ENCODE measurements around the gene CISD2.
A peak's percentile ranks its signal among the peaks of the same experiment; 100 is the strongest.
"Not testable (repeated sequence)": the region's sequence is repeated elsewhere in the genome, so short reads cannot be mapped to it uniquely, and the experiment has no call there.

CISD2 gene, protein sequence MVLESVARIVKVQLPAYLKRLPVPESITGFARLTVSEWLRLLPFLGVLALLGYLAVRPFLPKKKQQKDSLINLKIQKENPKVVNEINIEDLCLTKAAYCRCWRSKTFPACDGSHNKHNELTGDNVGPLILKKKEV

DNA sequence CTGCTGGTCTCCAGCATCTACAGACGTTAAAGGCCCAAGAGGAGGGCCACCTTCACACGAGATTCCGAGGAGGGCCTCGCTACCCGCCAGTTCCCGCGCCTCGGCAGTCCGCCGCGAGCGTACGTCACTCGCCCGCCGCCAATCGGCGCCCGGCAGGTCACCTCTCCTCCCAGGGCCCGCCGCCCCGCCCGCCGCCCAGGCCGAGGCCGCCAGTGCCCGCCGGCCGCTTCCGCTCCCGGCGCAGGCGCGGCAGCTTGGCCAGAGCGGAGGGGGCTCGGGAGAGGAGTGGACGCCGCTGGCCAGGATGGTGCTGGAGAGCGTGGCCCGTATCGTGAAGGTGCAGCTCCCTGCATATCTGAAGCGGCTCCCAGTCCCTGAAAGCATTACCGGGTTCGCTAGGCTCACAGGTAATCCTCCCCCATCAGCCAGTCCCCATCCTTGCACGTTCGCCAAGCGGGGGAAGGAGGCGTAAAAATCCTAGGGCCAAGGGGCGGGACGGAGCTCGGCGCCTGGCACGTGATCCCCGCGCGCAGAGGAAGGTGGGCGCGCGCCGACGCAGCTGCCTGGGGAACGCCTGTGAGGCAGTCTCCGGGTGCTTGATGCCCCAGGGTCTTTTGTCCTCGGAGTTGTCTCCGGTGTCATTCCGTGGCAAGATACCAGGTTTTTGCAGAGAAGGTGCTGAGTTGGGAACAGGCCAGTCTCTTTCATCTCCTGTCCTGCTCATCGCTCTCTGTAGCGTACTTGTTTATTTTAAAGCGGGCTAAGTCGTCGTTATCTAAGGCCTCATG lies at the start of gene CISD2:
TSS of gene CISD2 (plus strand) at position 212 of the 788 bp plus-strand sequence. CDS start at position 305, 93 bp downstream.
- DNase-seq, result peak; percentile 84

DNA sequence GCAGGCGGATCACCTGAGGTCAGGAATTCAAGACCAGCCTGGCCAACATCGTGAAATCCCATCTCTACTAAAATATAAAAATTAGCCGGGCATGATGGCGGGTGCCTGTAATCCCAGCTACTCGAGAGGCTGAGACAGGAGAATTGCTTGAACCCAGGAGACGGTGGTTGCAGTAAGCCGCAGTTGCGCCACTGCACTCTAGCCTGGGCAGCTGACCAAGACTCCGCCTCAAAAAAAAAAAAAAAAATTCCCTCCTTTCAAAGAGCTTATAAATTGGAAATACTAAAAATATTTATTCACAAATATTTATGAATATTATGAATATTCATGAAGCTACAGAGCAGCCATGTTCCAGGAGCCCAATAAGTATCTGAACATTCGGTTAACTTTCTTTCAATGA lies 49.7 kb upstream of the CISD2 start:
- not testable (repeated sequence) for DNase-seq

DNA sequence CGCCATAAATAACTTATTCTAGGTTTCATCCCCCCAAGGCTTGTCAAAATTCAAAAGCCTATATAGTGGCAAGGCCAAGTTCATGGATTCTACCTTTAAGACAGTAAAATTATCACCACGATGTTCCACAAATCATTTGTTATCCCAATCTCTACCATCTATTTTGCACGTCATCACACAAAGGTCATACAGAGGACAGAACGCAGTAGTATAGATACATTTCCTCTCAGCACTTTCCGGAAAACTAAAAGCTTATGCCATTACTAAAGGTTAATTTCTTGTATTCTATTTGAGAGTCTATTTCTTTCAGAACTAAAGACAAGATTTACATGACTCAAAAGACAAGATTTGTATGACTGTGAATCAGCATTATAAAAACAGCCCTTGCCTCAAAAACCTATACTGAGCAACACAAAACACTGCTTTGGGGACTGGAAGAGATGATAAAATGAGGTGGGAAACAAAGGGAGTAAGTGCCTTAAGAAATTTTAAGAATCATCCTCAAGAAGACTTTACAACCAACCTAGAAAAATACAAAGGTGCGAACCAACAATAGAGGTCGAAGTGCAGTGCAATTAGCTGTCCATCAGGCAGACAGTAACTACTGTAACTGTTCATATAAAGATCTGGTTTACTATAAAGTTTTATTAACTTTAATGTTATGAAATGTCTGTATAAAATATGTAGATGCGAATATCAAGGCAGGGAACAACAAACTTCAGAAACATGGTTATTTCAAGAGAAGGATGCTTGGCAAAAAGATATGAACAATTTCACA lies 49.0 kb upstream of the CISD2 start:
- DNase-seq, result no peak

DNA sequence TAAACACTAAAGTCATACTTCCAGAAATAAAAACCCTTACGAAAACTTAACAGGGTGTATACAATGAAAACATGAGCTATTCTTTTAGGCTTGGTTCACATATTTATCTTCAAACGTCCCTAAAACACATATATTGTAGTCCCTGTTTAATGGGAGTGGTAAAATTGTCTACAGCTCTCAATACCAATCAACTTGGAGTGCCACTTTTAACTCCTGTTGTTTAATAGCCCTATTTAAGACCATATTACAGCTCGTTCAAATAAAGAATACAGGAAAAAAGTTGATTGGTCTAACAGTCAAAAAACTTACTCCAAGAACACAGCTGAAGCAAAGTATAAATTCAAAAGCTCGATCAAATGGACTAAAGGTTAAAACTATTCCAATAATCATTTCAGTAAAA lies 45.3 kb upstream of the CISD2 start:
- DNase-seq, result no peak

DNA sequence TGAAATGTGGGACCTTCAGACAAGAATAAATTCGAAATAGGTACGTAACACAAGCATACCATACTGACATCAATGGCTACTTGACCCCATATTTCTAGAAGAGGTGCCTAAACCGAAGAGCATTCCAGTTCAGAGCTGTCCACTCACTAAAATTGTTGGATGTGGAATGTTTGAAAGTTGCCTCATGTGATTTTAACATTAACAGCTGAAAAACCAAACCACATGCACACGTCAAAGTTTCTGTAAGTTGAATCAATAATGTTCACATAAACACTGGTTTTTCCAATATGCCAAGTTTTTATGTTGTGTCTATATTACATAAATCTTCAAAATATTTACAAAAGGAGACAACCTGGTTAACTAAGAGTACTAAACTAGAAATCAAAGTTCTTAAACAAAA lies 44.9 kb upstream of the CISD2 start:
- no peak for DNase-seq

DNA sequence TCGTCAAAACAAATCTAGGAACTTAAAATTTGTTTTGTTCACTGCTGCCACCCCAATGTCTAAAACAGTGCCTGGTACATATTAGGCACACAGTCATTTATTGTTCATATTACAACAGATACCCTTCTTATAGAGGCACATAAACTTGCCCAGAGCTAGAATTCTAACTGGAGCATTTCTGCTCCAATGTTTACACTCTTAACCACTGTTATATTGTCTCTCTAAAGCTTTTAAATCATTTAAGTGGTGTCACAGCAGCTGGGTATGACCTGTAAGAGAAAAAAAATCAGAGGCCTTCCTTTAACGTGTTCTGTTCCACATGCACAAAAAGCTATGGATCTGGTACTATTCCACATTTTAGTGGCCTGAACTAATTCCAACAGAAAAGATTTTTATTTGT lies 44.4 kb upstream of the CISD2 start:
- DNase-seq, result peak; percentile 6

DNA sequence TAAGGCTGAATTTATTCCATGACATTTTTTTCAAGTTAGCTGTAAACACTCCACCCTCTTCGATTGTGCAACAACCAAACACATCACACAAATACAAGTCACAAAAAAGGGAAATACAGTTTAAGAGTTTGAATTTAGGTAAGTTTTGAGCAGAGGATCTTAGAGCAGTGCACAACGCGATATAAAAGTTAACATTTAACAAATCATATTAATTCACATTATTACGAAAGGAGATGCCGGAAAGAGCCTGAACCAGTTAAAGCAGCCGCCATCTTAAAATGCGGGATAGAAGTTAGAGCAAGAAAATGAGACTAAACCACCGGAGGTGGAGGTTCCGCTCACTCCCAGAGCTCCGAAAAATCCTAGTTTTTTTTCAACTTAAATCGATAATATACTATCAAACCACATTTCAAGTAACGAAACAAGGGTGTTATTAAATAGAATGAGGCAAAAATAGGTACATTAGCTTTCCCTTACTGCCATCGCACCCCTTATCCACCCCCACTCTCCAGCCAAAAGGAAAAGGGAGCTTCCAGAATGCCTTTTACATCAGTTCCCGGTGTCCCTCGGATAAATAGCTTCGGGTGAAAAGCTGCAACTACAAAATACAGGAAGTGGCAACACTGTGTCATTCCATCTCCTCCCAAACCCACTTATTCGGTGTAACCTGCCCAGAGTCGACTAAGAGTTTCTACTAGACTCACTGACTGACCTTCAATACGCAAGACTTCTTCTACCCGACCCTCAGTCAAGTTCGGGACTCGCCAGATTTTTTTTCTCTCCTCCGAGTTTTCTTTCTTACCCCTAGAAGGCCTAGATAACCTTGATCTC lies 43.3 kb upstream of the CISD2 start:
- peak; percentile 8 for DNase-seq

DNA sequence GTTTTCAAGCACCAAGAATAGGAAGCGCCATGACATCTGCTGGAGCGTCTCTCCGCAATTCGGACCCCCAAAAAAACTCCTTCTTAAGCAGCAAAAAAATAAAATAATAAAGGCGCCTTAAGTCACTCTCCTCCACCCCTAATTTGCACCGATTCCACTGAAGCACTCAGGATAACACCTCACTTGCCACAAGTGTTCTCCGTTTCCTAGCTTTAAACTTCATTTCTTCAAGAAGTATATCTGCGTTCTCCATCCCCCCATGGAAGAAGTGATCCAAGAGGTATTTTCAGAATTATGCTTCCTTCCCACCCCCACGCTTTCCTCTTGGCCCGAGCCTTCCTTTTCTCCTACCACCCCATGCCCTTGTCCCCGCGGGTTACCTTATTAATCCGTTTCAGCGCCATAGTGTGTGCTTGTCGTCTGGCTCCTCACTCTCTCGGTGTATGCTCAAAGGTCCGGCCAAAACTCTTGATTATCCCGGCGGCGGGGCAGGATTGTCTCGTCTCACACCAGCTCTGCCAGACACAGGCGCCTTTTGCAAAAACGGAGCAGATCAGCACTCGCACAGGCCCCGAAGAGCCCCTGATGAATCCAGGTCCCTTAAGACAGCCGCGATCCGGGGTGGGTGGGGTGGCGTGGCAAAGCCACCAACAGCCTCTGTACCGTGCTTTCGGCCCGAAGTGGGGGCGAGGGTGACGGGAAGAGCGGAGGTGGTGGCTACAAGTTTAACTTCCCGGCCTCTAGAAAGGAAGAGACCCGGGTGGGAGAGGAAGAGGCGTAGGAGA lies 42.5 kb upstream of the CISD2 start:
- DNase-seq, result no peak

DNA sequence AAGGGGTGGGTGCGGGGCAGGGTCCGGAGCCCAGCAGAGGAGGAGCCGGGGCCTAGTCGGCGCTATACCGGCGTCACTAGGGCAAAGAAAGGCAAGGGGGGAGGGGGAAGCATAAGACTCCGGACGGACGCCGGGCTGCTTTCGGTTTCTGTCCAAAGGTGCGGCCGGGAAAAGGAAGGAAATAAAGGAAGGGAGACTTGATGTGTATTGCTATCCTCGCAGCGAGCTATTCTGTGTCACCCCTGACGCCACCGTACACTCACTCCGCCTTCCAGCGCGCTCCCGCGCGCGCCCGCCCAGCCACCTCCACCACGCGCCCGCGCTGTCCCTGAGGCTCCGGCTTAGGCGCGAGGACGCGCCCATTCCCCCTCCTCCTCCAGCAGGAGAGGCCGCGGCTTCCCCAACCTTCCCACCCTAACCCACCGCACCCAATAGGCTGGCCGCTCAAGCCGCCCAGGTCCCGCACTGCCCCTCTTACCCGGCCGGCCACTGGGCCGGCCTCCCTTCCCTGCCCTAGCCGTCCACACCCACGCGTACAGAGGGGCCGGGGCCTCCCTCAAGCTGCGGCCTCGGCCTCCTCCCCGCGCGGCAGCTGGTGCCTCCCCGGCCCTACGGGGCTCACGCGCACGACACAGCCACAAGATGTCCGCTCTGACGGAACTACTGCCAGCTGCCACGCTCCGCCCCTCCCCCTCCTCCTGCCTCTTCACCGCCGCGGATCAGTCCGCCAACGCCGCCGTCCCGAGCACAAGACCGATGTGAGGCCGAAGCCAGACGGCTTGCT lies 41.7 kb upstream of the CISD2 start, which contains the start of gene UBE2D3:
TSS of gene UBE2D3 (minus strand) at position 662 of the 784 bp plus-strand sequence. CDS start 1,043 bp downstream, outside the sequence.
- DNase-seq, result peak; percentile 91

DNA sequence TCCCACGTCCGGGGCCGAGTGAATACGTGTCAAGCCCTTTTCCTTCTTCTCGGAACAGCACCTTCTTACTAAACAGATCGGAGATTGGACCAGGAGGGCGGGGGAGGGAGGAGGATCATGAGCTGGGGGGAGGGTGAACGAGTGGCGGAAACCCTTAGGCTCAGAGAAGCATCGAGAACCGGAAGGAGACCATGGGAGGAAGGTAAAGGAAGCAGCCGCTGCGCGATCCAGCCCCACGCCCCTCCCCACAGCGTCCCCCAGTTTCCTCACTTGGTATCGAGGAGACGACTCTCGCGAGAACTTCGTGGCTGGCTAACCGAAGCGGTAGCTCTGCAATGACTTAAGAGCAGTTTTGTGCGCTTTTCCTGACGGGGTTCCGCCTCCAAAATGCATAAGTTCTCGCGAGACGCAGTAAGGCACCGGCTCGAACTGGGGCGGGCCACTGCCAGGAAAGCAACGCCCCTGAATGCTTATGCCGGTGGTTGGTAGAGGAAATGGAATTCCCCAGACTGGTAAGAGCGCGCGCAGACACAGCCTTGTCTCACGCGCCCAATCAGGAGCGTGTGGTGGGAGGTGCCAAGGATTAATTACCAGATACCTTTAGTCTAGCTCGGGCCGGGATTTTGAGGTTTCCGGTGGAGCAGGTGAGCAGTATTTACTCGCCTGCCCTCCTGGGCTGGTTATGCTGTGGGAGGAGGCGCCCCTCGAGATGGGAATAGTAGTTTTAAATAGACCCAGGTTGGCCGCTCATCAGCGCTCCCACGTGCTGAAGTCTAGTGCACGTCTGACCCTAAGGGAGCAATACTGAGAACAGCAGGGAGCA lies 40.9 kb upstream of the CISD2 start:
- peak; percentile 100 for DNase-seq

DNA sequence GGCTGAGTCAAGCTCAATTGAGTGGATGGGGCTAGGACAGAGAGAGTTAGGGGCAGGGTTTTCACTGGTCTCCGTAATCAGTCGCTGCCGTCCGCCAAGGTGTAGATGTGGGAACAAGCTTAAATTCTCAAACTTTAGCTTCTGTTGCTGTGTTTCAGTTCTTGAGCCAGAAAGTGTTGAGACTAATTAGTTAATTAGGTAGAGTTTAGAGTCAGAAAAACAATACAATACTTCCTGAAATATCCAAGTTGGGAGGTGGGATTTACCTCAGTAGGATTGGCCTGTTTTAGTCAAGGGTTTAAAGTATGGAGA lies 40.3 kb upstream of the CISD2 start:
- no peak for DNase-seq

DNA sequence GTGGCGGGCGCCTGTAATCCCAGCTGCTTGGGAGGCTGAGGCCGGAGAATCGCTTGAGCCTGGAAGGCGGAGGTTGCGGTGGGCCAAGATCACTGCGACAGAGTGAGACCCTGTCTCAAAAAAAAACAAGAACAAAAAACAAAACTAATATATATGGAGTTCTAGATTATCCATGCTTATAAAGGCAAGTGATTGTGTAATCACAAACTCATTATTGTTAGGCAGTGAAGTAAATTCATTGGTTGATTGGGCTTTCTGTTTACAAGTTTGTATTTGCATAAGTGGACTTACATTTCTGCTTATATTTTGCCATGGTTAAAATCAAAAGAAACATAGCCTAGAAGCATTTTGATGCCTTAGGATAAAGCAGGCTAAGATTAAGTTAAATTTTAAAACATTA lies 39.0 kb upstream of the CISD2 start:
- no peak for DNase-seq

DNA sequence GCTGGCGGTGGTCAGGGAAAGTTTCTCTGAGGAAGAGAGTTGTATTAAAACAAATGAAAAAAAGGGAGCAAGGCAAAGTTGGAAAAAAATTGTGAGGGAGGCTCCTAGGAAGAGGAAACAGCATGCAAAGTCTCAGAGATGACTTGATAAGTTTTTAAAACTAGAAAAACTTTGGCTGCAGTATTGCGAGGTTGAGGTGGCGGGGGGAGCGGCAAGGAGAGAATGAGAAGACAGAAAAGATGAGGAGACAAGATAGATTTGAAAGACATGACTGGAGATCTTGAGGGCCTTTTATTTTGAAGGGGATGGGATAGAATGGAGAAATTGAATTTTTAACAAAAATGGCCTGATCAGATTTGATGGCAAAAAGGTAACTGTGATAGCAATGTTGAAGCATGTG lies 36.7 kb upstream of the CISD2 start:
- DNase-seq, result no peak

DNA sequence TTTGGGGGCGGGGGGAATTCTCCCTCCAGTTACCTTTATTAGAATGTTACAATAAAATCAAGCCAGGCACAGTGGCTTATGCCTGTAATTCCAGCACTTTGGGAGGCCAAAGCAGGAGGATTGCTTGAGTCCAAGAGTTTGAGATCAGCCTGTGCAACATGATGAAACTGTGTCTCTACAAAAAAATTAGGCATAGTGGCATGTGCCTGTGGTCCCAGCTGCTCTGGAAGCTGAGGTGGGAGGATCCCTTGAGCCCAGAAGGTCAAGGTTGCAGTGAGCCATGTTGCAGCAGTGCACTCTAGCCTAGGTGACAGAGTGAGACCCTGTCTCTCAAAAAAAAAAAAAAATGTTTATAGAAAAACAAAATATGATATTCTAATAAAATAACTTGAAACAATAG lies 36.1 kb upstream of the CISD2 start:
- DNase-seq, result no peak

DNA sequence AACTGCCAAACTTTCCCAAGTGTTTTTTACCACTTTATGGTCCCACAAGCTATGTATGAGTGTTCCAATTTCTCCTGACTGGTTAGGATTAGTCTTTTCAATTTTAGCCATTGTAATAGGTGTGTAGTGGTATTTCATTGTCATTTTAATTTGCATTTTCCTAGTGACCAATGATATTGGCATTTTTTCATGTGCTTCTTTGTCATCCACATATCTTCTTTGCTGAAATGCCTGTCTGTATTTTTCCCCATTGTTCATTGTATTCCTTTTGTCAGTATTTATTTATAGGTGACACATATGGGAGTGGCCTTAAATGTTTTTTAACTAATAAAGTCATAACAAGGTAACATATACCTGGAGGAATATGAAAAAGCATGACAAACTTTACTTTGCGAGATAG lies 32.2 kb upstream of the CISD2 start:
- DNase-seq, result no peak

DNA sequence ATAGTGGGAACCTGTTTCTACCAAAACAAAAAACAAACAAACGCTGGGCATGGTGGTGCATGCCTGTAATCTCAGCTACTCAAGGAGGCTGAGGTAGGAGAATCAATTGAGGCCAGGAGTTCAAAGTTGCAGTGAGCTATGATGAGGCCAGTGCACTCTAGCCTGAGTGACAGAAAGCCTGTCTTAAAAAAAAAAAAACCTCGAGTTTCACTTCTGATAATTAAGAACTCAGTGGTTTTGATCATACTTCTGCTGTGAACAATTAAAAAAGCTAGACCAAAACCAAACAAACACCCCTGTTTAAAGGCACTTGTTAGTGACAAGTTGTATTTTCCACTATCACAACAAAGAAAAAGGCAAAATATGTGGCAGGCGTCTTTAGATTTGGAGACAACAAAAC lies 26.4 kb upstream of the CISD2 start:
- no peak for DNase-seq

DNA sequence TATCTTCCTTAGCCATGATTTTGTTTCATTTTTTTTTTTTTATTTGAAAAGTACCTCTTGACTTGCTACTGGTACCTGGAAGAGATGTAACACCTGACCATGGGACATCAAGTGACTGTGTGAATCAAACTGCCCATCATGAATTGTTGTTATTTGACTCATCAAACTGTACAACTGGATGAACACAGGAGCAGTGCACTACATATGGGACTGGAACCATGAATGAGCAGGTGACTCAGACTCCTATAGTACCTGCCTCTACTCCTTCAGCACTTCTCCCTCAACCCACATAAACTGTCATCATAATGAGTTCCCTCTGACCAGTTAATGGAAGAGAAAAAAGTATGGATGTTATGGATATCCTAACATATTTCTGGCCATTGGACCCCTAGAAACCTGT lies 25.5 kb upstream of the CISD2 start:
- no peak for DNase-seq

DNA sequence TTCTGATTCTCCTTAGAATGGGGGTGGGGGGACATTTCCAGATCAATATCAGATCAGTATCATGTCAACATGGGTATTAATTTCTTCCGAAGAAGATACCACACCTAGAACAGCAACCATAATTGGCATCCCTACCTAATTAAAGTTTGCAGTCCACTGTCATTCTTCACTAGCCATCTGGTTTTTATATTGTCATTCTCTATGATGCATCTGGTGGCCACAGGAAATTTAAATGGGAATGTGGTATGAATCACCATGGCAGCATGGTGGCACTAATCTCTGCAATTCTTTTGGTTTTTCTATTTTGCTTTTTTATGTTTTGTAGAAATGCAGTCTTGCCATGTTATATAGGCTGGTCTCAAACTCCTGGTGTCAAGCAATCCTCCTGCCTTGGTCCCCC lies 24.9 kb upstream of the CISD2 start:
- DNase-seq, result no peak

DNA sequence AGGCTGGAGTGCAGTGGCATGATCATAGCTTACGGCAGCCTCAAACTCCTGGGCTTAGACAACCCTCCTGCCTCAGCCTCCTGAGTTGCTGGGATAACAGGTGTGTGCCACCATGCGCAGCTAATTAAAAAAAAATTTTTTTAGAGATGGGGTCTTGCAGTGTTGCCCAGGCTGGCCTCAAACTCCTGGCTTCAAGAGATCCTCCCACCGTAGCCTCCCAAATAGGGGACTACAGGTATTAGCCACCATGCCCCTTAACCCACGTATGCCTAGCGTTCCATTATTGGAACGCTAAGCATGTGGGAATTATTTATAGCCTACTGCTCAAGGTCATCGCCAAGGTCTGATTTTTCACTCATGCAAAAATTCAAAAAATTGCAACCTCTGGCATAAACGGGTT lies 21.1 kb upstream of the CISD2 start:
- DNase-seq, result no peak

DNA sequence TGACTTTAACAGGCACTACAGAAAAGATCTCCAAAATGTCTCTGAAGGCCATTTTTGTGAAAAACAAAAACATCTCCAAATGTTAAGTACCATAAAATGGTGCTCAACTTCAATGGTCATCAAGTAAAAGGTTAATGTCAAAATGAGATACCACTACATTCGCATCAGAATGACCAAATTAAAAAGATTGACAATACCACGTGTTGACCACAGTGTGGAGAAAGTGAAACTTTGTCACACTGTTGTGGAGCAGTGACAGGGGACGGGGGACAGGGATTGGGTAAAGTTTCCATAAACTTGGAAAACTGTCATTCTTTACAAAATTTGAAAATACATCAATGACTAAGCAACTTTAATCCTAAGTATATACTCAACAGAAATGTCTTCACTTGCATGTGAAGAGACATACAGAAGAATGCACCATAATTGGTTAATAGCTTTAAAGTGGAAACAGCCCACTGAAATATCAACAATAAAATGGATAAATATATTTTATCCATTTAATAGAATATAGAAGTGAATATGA lies 19.1 kb upstream of the CISD2 start:
- DNase-seq, result no peak

Measured in DMS153 (cell line).